GM15510 (cell line): ENCODE measurements around the gene ARHGAP24.

ENCODE experiments used
- POLR2A ChIP-seq: IDR thresholded peaks from 3 replicates; pipeline ENCODE4 v1.6.1; 2011; ENCODE audit warnings: borderline replicate concordance; ENCODE audit not compliant: insufficient read length; ENCODE audit errors: extremely low read depth

ARHGAP24 gene

GRCh38 chr4:85459736-85460135, 15.2 kb upstream of the ARHGAP24 start:
- no peak for TF ChIP-seq POLR2A

- TF ChIP-seq POLR2A: no peak
These were observed 594 bp upstream of the ARHGAP24 start for GRCh38 chr4:85474356-85474755.

GRCh38 chr4:85475631-85476233, 782 bp downstream of the ARHGAP24 start:
- TF ChIP-seq POLR2A: no peak

GRCh38 chr4:85476381-85476780, 1.4 kb downstream of the ARHGAP24 start:
- no peak for TF ChIP-seq POLR2A

GRCh38 chr4:85477534-85477933, 2.6 kb downstream of the ARHGAP24 start:
- no peak for TF ChIP-seq POLR2A

- no peak for TF ChIP-seq POLR2A
These were observed 3.6 kb downstream of the ARHGAP24 start for GRCh38 chr4:85478576-85478975.

GRCh38 chr4:85482010-85482738, 7.2 kb downstream of the ARHGAP24 start:
- TF ChIP-seq POLR2A: no peak

GRCh38 chr4:85486425-85487086, 11.6 kb downstream of the ARHGAP24 start:
- no peak for TF ChIP-seq POLR2A

- TF ChIP-seq POLR2A: no peak
These were observed 13.5 kb downstream of the ARHGAP24 start for GRCh38 chr4:85488416-85488815.

- TF ChIP-seq POLR2A: no peak
These were observed 14.5 kb downstream of the ARHGAP24 start for GRCh38 chr4:85489273-85489981.

GRCh38 chr4:85491527-85491926, 16.6 kb downstream of the ARHGAP24 start:
- TF ChIP-seq POLR2A: no peak

- no peak for TF ChIP-seq POLR2A
These were observed 17.4 kb downstream of the ARHGAP24 start for GRCh38 chr4:85492336-85492735.

- no peak for TF ChIP-seq POLR2A
These were observed 20.7 kb downstream of the ARHGAP24 start for GRCh38 chr4:85495621-85496020.

- TF ChIP-seq POLR2A: no peak
These were observed 21.3 kb downstream of the ARHGAP24 start for GRCh38 chr4:85496126-85496849.
